Amniotic stem cell (primary cell): ENCODE results near the gene FOXA3.

ENCODE experiments used
- DNase-seq: peaks from one replicate; lab custom pipeline; 2025; lab: John Stamatoyannopoulos, UW

Gene FOXA3

GRCh38 chr19:45863840-45864628 is at the start of gene FOXA3:
FOXA3 (plus strand) TSS chr19:45864326; CDS start chr19:45864457, 131 bp downstream.
- DNase-seq = no peak

DNA sequence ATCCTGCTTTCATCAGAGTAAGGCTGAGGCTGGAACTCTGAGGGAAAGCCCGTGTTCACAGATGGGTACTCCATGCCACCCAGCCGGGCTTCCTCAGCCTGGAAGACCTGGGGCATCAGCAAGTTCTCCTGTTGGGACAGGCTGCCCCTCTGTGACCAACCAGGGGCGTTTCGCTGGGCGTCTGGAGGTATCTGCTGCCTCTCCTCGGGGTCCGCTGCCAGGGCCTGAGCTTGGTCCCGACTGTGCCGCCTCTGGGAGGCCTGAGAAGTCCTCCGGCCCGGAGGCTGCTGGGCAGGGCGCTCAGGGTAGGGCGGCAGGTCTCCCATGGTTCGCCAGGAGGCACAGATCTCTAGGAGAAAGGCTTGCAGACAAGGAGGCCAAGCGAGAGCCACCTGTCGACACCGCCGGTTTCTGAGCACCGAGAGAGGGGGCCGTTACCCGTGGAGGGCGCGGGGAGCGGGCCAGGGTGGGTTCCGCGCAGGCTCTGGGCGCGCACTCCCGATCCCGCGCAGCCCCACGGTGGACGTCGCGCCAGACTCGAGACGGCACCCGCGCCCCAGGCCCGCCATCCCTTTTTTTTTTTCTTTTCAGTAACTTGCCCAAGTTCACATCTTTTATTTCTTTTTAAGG is 49.2 kb upstream of the FOXA3 start, which contains the start of gene RSPH6A:
Gene RSPH6A, minus strand, starts transcription at position 458 of the 630 bp plus-strand sequence. Its CDS starts 132 bp downstream, at position 326.
- no peak for DNase-seq

GRCh38 chr19:45815481-45816216 is 48.5 kb upstream of the FOXA3 start:
- no peak for DNase-seq

- DNase-seq = no peak
Measured at GRCh38 chr19:45816236-45817009, 47.7 kb upstream of the FOXA3 start.

- DNase-seq = peak; percentile 83
Measured at GRCh38 chr19:45817010-45817724, 47.0 kb upstream of the FOXA3 start.

DNA sequence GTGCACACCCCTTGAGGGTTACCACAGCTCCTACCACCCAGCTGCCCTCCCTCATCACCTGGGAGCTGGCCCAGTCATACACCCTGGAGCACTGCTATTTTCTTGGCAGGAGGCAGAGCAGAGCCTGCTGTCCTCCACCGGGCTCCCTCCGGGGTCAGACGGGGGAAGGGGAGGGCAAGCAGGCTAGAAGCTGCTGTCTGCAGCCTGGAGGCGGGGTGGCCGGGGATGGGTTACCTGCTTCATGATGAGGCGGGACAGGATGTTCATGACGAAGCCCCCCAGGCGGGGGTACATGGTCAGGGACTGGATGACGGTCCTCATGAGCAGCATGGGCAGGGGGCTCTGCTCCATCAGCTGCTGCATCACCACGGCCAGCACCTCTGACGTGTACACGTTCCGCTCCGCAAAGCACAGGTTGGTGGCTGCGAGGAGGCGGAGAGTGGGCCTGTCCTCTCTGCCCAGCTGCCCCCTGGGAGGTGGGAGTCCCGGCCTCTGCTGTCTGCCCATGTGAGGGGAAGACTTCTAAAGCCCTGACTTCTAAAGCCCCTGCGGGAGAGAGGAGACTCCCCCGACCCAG is 46.3 kb upstream of the FOXA3 start:
- no peak for DNase-seq

DNA sequence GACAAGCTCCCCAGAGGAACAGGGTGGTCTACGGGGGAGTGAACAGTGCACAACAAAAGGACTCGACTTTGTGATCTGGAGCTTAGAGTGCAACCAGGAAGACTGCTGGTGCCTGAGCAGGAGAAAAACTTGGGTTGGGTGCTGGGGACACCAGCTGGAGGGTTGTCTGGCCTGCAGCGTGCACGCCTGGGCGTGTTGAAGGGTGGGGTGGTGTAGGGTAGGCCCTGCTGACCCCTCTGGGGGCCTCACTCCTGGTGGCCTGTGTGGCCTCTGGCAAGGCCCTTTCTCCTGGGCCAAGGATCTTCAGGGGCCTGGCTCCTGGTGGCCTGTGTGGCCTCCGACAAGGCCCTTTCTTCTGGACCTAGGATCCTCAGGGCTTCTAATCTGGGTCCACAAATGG is 44.4 kb upstream of the FOXA3 start:
- no peak for DNase-seq

- DNase-seq = no peak
Measured at GRCh38 chr19:45820413-45821102, 43.6 kb upstream of the FOXA3 start.

GRCh38 chr19:45821103-45821521 is 43.0 kb upstream of the FOXA3 start:
- no peak for DNase-seq

GRCh38 chr19:45821570-45821969 is 42.6 kb upstream of the FOXA3 start:
- no peak for DNase-seq

- no peak for DNase-seq
Measured at GRCh38 chr19:45822716-45823115, 41.4 kb upstream of the FOXA3 start.

- DNase-seq = no peak
Measured at GRCh38 chr19:45823182-45823581, 40.9 kb upstream of the FOXA3 start.

DNA sequence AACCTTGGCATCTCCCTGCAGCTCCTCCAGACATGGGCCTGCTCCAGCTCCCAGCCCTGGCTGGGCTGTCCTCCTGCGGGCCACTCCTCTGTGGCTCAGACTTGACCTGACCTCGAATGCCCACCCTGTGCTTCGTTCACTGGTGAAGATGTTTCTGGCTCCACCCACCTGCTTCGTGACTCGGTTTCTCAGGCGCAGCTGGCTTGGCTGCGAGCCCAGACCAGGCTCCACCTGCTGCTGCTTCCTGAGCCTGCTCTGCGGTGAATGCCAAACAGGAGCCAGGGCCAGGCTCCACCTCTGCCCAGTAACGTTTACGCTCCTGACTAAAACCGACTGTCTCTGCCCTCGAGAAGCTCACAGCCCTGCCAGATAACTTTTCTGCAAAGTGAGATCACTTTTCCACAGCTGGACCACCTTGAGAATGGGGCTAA is 40.1 kb upstream of the FOXA3 start:
- no peak for DNase-seq

DNA sequence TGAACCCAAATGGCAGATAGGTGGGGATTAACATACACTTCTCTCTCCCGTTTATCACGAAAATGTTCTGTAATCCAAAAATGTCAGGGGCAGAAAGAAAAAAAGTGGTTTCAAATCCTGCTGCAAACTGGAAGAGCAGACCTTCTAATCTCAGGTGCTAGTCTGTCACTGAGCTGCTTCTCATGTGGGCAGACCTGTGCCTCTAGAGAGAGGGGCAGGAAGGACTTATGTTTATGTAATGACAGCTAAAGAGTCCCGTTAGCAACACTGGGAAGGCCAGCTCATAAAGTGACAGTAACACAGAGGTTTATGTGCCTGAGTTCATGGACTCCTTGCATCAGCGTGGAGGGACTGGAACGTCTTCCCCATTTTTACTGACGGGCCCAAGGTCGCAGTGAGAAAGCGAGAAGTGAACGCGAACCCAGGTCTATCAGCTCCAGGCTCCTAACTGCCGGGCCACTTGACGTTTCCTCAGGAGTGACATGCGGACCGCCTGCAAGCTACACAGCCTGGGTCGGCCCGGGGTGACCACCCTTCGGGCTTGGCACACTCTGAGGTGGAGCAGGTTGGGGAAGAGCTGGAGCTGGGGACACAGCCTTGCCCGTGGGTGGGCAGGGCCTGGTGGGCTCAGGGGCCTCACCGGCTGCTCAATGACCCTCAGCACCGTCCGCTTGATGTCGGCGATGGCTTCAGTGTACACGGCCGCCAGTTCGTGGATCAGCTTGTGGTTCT is 39.4 kb upstream of the FOXA3 start:
- no peak for DNase-seq

- no peak for DNase-seq
Measured at GRCh38 chr19:45825263-45825605, 38.9 kb upstream of the FOXA3 start.

DNA sequence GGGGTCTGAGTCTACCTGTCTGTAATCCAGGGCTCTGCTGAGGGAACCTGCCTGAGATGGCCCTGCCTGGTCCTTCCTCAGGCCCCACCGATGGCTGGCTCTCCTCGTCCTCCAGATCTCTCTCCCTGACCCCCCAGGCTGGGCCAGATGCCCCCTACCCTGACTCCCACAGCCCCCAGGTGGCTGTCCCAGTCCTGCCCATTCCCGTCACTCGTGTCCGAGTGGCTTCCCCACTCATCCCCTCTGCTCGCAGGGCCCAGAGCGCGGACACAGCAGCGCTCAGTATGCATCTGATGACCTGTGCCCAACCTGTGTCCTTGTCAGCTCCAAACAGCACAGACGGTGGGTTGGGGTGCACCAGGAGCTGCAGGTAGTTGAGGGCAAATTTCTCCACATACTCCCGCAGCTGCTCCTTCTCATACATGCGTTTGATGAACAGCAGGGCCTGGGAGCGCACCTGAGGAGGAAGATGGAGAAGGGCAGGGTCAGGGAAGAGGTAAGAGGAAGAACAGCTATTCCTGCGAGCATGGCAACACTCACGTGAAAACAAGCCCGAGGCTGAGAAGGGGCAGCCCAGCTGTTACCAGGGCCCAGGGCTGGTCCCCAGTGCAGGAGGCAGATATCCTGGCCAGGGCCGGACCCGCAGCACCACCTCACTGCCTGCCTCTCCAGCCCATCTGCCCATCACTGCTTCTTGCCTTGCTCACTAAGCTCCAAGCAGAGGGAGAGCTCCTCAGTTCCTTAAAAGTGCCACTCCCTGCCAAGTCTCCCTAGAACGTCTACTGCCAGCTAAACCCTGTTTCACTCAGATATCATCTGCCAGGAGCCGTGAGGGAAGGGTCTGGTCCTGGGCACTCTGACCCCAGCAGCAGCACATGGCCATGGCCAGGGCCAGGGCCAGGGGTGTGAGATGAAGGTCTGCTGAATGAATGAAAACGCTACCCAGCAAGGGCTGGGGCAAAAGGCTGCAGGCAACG is 37.9 kb upstream of the FOXA3 start:
- no peak for DNase-seq

DNA sequence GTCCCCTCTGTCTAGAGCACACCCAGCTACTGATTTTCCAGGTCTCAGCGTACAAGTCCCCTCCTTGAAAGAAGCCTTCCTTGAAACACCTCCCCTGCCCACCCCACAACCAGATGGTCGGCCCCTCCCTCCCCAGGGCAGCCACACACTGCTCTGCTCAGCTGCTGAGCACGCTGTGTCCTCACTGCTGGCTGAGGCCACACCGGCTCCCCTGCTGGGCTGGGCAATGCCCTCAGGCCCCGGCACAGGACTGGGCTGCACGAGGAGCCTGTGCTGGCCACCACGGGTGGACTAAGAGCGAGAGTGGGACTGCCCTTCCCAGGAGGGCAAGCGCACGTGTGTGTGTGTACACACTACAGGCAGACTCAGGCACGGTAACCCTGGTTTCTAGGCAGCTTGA is 37.2 kb upstream of the FOXA3 start:
- DNase-seq = no peak

DNA sequence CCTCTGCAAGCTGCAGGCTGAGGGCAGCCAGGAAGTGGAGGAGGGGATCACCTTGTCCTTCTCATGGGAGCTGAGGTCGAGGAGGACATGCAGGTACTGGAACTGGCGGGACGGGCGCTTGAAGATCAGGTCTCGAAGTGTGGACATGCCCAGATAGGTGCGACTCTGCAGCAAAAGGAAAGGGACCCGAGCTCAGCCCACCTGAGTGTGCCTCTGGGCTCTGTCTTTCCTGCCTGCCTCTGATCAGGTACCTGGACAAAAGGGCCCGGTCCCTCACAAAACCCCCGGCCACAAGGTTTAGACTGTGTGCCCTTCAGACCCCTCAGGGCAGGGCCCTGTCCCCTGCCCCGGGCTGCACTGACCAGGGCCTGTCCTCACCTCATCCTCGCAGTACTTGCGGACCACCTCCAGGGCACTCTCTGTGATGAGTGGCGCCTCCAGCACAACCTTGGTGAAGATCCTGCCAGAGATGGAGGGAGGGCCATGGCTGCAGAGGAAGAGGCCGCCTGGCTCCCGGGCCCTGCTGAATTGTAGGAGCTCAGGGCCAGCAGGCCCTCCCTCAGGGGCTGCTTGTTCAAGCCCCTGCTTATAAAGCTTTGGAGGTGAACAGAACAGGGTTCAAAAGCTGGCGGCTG is 36.5 kb upstream of the FOXA3 start:
- DNase-seq = no peak
